ENCODE results near the gene SERPINB12.

SERPINB12 gene

DNA sequence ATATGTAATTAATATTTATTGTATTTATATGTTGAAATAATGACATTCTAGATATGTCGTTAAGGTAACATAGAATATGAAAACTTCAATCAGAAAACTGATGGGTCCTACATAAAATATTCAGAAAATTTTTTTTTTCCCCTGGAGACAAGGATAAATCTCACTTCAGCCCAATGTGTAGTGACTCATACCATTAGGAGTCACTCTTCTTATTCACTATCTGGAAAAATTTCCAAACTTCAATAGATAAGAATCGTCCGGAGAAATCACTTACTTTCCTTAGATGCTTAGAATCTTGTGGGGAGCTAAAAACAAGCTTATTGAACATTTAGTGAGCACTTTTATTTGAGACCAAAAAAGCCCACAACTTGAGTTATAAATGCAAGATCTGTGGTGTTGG is 49.6 kb downstream of the SERPINB12 start:
- in situ Hi-C loops (cut with MboI; ENCODE audit: low sequenced_read_pairs) = no loop called here

- in situ Hi-C loops (cut with MboI; ENCODE audit: low sequenced_read_pairs) = no loop called here
Observed at GRCh38 chr18:63592471-63592870, 50.3 kb downstream of the SERPINB12 start.

DNA sequence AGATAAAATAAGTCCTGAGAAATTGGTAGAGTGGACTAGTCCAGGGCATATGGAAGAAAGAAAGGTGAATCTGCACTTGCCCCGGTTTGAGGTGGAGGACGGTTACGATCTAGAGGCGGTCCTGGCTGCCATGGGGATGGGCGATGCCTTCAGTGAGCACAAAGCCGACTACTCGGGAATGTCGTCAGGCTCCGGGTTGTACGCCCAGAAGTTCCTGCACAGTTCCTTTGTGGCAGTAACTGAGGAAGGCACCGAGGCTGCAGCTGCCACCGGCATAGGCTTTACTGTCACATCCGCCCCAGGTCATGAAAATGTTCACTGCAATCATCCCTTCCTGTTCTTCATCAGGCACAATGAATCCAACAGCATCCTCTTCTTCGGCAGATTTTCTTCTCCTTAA is 54.8 kb downstream of the SERPINB12 start:
- in situ Hi-C loops (cut with MboI; ENCODE audit: low sequenced_read_pairs) = no loop called here

DNA sequence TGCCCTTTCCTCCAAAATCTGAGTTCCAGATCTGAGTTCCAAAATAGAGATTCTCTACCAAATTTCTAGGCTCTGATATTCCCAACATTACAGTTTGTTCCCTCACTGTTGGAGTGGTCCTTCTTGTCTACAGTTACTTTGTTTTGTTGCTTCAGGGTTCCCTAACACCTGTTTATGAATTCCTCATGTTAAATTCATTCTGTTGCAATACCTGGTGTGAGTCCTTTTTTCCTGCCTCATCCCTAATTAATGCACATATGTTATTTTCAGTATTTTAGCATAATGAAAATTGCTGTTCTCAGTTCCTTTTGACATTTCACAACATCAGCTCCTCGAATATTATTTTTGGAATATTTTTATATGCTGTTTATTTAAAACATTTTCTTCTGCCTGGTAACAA is 61.2 kb downstream of the SERPINB12 start:
- in situ Hi-C loops (cut with MboI; ENCODE audit: low sequenced_read_pairs) = no loop called here

DNA sequence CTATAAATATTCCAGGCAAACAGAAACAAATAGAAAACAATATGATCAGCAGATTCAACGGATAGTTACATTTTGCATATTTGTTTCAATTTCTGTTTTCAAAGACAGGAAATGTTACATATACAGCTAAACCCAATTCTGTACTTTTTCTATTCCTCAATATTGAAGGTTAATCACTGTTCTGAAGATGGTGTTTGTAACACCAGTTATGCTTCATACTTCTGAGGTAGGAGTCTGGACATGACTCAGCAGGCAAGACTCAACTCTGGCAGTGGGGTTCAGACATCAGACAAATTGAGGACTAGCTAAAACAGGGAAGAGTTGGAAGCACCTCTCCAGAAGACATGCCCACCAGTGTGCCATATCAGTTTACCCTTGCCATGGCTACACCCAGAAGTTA is 61.6 kb downstream of the SERPINB12 start:
- in situ Hi-C loops (cut with MboI; ENCODE audit: low sequenced_read_pairs) = no loop called here

DNA sequence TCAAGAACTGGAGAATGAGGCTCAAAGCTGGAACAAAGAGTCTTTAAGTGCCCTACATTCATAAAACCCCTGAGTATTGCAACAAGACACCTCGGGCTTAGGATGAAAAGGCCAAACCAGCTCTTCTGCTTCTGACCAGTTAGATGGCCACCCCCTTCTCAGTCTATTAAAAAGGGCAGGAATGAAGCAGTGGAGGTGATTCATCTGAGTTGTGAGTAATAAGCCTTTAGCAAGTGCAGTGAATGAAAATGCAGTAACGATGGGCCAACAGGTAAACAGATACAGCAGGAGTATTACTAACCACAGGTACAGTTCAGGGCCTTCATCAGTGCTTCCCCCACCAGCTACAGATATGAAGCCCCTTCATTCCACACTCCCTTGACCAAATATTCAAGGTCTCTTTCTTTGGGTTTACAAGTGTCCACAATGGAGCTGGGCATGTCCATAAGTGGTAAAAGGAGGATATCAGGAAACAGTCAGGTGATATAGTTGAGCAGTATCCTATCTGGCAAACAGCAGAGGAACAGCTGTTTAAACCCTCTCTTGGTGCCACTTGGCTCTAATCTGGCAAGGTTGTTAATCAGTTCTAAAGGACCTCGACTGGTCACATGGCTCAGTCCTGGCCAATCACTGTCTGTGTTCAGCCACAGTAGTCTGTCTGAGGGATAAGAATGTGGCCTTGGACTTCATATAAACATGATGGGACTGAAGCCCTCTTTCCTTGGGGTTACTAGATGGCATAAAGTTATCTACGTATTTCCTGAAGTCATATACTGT is 62.8 kb downstream of the SERPINB12 start:
- in situ Hi-C loops (cut with MboI; ENCODE audit: low sequenced_read_pairs) = no loop called here

DNA sequence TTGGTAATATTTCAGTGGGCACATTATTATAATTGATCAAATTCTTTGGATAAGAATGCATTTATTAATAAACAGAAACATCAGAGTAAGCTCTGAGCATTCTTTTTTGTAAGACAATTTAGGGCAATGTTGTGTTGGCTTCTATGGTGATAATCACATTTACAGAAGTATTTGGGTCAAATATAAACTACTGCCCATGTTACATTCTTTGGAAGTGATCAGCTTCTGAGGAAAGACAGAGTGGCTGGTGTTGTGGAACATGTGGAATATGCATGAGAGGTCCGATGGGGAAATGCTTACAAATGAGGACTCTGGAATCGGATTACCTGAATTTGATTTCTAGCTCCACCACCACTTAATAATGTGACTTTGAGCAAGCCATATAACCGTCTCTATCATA is 64.4 kb downstream of the SERPINB12 start:
- in situ Hi-C loops (cut with MboI; ENCODE audit: low sequenced_read_pairs) = no loop called here

GRCh38 chr18:63613420-63613819 is 71.3 kb downstream of the SERPINB12 start:
- in situ Hi-C loops (cut with MboI; ENCODE audit: low sequenced_read_pairs) = no loop called here

DNA sequence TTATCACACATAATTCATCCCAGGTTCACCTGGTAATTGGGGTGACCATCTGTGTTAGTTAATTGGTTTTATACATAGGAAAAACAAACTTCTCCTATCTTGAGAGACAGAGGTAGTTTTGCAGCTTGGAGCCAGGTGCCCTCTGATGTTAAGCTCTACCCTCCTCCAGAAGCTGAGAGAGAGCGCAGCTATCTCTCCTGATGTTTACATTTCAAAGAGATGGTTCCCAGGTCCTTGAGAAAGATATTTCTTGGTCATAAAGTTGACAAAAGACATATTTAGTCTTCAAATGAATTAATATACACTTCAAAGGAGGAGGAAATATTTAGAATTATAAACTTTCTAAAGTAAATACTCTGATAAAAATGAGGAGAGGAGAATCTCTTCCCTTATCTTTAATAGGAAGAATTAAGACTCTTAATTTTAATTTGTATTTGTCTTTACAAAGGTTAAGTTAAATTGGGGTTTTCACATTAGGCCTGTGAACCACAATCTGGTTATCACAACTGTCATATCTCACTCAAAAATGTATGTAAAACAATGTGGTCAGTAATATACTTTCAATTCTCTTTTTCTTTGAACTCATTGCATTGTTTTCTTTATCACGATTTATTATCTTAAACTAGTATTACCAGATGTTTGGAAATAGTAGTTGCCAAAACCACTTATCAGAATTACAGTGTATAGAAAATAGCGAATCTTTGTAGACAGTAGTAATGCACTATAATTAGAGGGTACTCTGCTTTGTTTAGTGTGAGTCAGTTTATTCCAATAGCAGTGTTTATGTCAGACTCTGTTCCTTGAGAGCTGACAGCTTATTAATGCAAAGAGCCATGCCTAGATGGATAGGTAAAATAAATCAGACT is 75.1 kb downstream of the SERPINB12 start:
- in situ Hi-C loops (cut with MboI; ENCODE audit: low sequenced_read_pairs) = no loop called here

GRCh38 chr18:63617915-63618234 is 75.7 kb downstream of the SERPINB12 start:
- in situ Hi-C loops (cut with MboI; ENCODE audit: low sequenced_read_pairs) = no loop called here
